SK-N-SH (cell line): Measurements from ENCODE around the gene DAP. TPM values are rescaled to one million over a fixed set of nuclear protein-coding genes. Genes with fewer than 3 reads are reported as not detected.

ENCODE experiments used
- CTCF ChIA-PET: fragments of 300-600, 350-600 bp; formaldehyde crosslinking; extraction: SDS; loops from one replicate; lab custom pipeline; 2021; lab: Yijun Ruan, JAX
- POLR2A ChIA-PET: fragments of 350-600 bp; sonication (Branson Sonifier 250); formaldehyde crosslinking; extraction: SDS; loops from one replicate; lab custom pipeline; 2020; ENCODE audit warnings: antibody characterized with exemption, inconsistent platforms; lab: Yijun Ruan, JAX
- DNase-seq: peaks from one replicate; pipeline ENCODE4 v3.0.0; 2012
- H2AFZ ChIP-seq: fragments of 200-600 bp; sonication (generic); 2 replicates; pipeline ENCODE4 v1.8.1; 2016; ENCODE audit warnings: antibody characterized with exemption, mild to moderate bottlenecking, low read depth
- H3F3A ChIP-seq: fragments of 200-600 bp; sonication (generic); replicated peaks from 2 replicates; pipeline ENCODE3; 2016; ENCODE audit warnings: antibody characterized with exemption, mild to moderate bottlenecking; ENCODE audit not compliant: insufficient read depth
- H3K27ac ChIP-seq, 2 experiments: fragments of 200-500 bp in 1 of 2; fragments of 200-600 bp in 1 of 2; sonication (Bioruptor generic) in 1 of 2; sonication (generic), shearing (Covaris generic) in 1 of 2; 2 replicates each; pipeline versions ENCODE4 v1.5.1 to v1.6.1; 2014 to 2016; ENCODE audit warnings: low read depth in 2 of 2, inconsistent platforms in 1 of 2, low read length in 1 of 2, mild to moderate bottlenecking in 1 of 2, mixed read lengths in 1 of 2
- H3K27me3 ChIP-seq: fragments of 200-600 bp; sonication (generic), shearing (Covaris generic); 2 replicates; pipeline ENCODE4 v1.6.1; 2016; ENCODE audit warnings: mixed run types; ENCODE audit not compliant: insufficient read depth
- H3K36me3 ChIP-seq, 2 experiments: fragments of 200-500 bp in 1 of 2; fragments of 200-600 bp in 1 of 2; sonication (Bioruptor generic) in 1 of 2; sonication (generic) in 1 of 2; replicated peaks in 1 of 2; 2 replicates each; pipeline versions ENCODE3 to v1.5.1; 2014 to 2016; ENCODE audit warnings: low read length in 1 of 2, mild to moderate bottlenecking in 1 of 2; ENCODE audit not compliant: insufficient read depth in 2 of 2, control insufficient read depth in 1 of 2
- H3K4me1 ChIP-seq, 2 experiments: fragments of 200-500 bp in 1 of 2; fragments of 200-600 bp in 1 of 2; sonication (Bioruptor generic) in 1 of 2; sonication (generic), shearing (Covaris generic) in 1 of 2; 2 replicates each; pipeline versions ENCODE4 v1.5.1 to v1.6.1; 2014 to 2016; ENCODE audit warnings: low read depth in 1 of 2, low read length in 1 of 2, mixed run types in 1 of 2; ENCODE audit not compliant: insufficient read depth in 2 of 2, control insufficient read depth in 1 of 2
- H3K4me2 ChIP-seq: fragments of 200-600 bp; sonication (generic), shearing (Covaris generic); 2 replicates; pipeline ENCODE4 v1.6.1; 2017; ENCODE audit warnings: mixed run types
- H3K4me3 ChIP-seq, 2 experiments: fragments of 200-500 bp in 1 of 2; fragments of 200-600 bp in 1 of 2; sonication (Bioruptor generic) in 1 of 2; sonication (generic), shearing (Covaris generic) in 1 of 2; 2 replicates each; pipeline versions ENCODE4 v1.5.1 to v1.8.1; 2014 to 2016; ENCODE audit warnings: low read depth in 2 of 2, inconsistent platforms in 1 of 2, low read length in 1 of 2, mild to moderate bottlenecking in 1 of 2, mixed read lengths in 1 of 2, moderate library complexity in 1 of 2
- H3K79me2 ChIP-seq: fragments of 200-600 bp; sonication (generic); 2 replicates; pipeline ENCODE4 v1.8.1; 2017; ENCODE audit warnings: mild to moderate bottlenecking; ENCODE audit not compliant: insufficient read depth
- H3K9ac ChIP-seq: fragments of 200-600 bp; sonication (generic); 2 replicates; pipeline ENCODE4 v1.6.1; 2017; ENCODE audit warnings: mixed run types
- H3K9me2 ChIP-seq: fragments of 200-600 bp; sonication (generic); 2 replicates; pipeline ENCODE4 v1.6.1; 2017; ENCODE audit warnings: mixed run types
- H3K9me3 ChIP-seq: fragments of 200-600 bp; sonication (generic); 2 replicates; pipeline ENCODE4 v1.6.1; 2017; ENCODE audit warnings: mixed run types, mild to moderate bottlenecking, moderate library complexity
- H4K20me1 ChIP-seq: fragments of 200-600 bp; sonication (generic); 2 replicates; pipeline ENCODE4 v1.6.1; 2017; ENCODE audit warnings: mild to moderate bottlenecking, mixed run types; ENCODE audit not compliant: insufficient read depth
- CHD2 ChIP-seq: fragments of 150-350 bp; IDR thresholded peaks from 2 replicates; pipeline ENCODE4 v1.6.1; 2018; ENCODE audit warnings: low read length; ENCODE audit not compliant: partially characterized antibody
- EP300 ChIP-seq, 2 experiments: IDR thresholded peaks; 2 replicates each; pipeline versions ENCODE4 v1.4.0 to v1.6.1; 2012; ENCODE audit warnings: borderline replicate concordance in 1 of 2, low read depth in 1 of 2, low read length in 1 of 2
- FOXJ3 ChIP-seq: sonication (generic); formaldehyde crosslinking; IDR thresholded peaks from 2 replicates; pipeline ENCODE4 v1.5.1; 2020; ENCODE audit warnings: mild to moderate bottlenecking, missing genetic modification reagents
- MEF2A ChIP-seq: IDR thresholded peaks from 2 replicates; pipeline ENCODE4 v1.4.0; 2012; ENCODE audit warnings: low read depth, borderline replicate concordance
- MXI1 ChIP-seq: IDR thresholded peaks from 2 replicates; pipeline ENCODE4 v1.6.1; 2012; ENCODE audit warnings: mild to moderate bottlenecking, low read depth, low read length, improper control_type of control experiment
- NRF1 ChIP-seq: IDR thresholded peaks from 2 replicates; pipeline ENCODE4 v1.6.1; 2012; ENCODE audit warnings: low read depth, mild to moderate bottlenecking, low read length
- PBX3 ChIP-seq: IDR thresholded peaks from 2 replicates; pipeline ENCODE4; 2012
- RAD21 ChIP-seq: IDR thresholded peaks from 2 replicates; pipeline ENCODE4 v1.6.1; 2012; ENCODE audit warnings: mild to moderate bottlenecking, low read length
- RCOR1 ChIP-seq: fragments of 150-350 bp; IDR thresholded peaks from 2 replicates; pipeline ENCODE4 v1.6.1; 2017; ENCODE audit warnings: antibody characterized with exemption, low read length
- RFX5 ChIP-seq: IDR thresholded peaks from 2 replicates; pipeline ENCODE4 v1.6.1; 2012; ENCODE audit warnings: mild to moderate bottlenecking, improper control_type of control experiment, low read length
- SIN3A ChIP-seq: IDR thresholded peaks from 2 replicates; pipeline ENCODE4 v1.6.1; 2012; ENCODE audit warnings: low read depth, mild to moderate bottlenecking, low read length, moderate library complexity, borderline replicate concordance
- SMC3 ChIP-seq: IDR thresholded peaks from 2 replicates; pipeline ENCODE4 v1.6.1; 2012; ENCODE audit warnings: low read depth, low read length, improper control_type of control experiment
- TAF1 ChIP-seq: IDR thresholded peaks from 2 replicates; pipeline ENCODE4 v1.6.1; 2012; ENCODE audit warnings: low read depth, mild to moderate bottlenecking, low read length, moderate library complexity, borderline replicate concordance
- TCF12 ChIP-seq: IDR thresholded peaks from 2 replicates; pipeline ENCODE4 v1.4.0; 2012
- TEAD4 ChIP-seq: IDR thresholded peaks from 2 replicates; pipeline ENCODE4 v1.4.0; 2012; ENCODE audit warnings: mild to moderate bottlenecking, borderline replicate concordance; ENCODE audit not compliant: insufficient read depth
- USF1 ChIP-seq: IDR thresholded peaks from 2 replicates; pipeline ENCODE4 v1.4.0; 2012; ENCODE audit warnings: low read depth, borderline replicate concordance
- YY1 ChIP-seq: IDR thresholded peaks from 2 replicates; pipeline ENCODE4 v1.4.0; 2012; ENCODE audit warnings: low read depth, mild to moderate bottlenecking
- ZBTB33 ChIP-seq: IDR thresholded peaks from 2 replicates; pipeline ENCODE4 v1.4.0; 2012; ENCODE audit warnings: low read depth, borderline replicate concordance
- WGBS: methylation state at CpG from one replicate; pipeline ENCODE4 v1.1.6; 2017; ENCODE audit warnings: low lambda C conversion rate; 5-methylcytosine and 5-hydroxymethylcytosine counted together
- polyA plus RNA-seq, 3 experiments: library from polyadenylated mRNA; depleted of rRNA; stranded (reverse); fragments of >200 nt; gene quantifications; 2 replicates each; pipeline ENCODE4 v1.2.3, GENCODE V29; 2012

Gene DAP
- polyA plus RNA-seq, 1 of the 3 experiments (the other 2 are of a cell fraction) = 78.2 TPM

GRCh38 chr5:10733426-10733825 is 27.6 kb downstream of the DAP start (continued):
- no peak for TF ChIP-seq MXI1
- TF ChIP-seq, all 33 proteins: peak for 0

- Histone ChIP-seq H3K36me3 (peaks cover 5 to 29% of the 10 kb centered on the region in 2 experiments), H3K9ac (no peak overlapping the region), H2AFZ (no peak overlapping the region), H3K4me2 (no peak overlapping the region), H3K27ac (no peak overlapping the region), H3F3A (peaks cover 8% of the 10 kb centered on the region), H3K9me2 (no peaks in the 10 kb centered on the region), H3K9me3 (no peaks in the 10 kb centered on the region), H3K4me1 (peaks cover 0 to 22% of the 10 kb centered on the region in 2 experiments; a peak in 1 of 4 replicates), H3K79me2 (peaks cover 30% of the 10 kb centered on the region), H3K4me3 (no peak overlapping the region), H4K20me1 (peaks cover 11% of the 10 kb centered on the region; the same call in 1 of the 2 replicates), H3K27me3 (no peaks in the 10 kb centered on the region)
- no peak for DNase-seq
- ChIA-PET CTCF (no interaction called here), POLR2A (no interaction called here)
- WGBS = 100% methylated on average over 1 of the region's 1 CpG
- TF ChIP-seq USF1 = no peak
- no peak for TF ChIP-seq PBX3
- no peak for TF ChIP-seq RCOR1
- no peak for TF ChIP-seq ZBTB33
- no peak for TF ChIP-seq NRF1
- no peak for TF ChIP-seq TCF12
- TF ChIP-seq RFX5 = no peak
- TF ChIP-seq YY1 = no peak
- no peak for TF ChIP-seq TAF1
- TF ChIP-seq CHD2 = no peak
- TF ChIP-seq TEAD4 = no peak
- no peak for TF ChIP-seq MEF2A
Observed at GRCh38 chr5:10731913-10732312, 29.1 kb downstream of the DAP start.

GRCh38 chr5:10730043-10730351 is 31.0 kb downstream of the DAP start:
- H4K20me1 ChIP-seq = no peaks in the 10 kb centered on the region

More at GRCh38 chr5:10730043-10730351, 31.0 kb downstream of the DAP start:
- Histone ChIP-seq H3K27ac (no peak overlapping the region), H3K9ac (no peak overlapping the region), H2AFZ (no peak overlapping the region), H3K4me2 (no peak overlapping the region), H3K9me2 (no peaks in the 10 kb centered on the region), H3K36me3 (peaks cover 5 to 27% of the 10 kb centered on the region in 2 experiments), H3K4me3 (no peak overlapping the region), H3K9me3 (no peaks in the 10 kb centered on the region), H3F3A (peaks cover 24% of the 10 kb centered on the region), H3K4me1 (peaks cover 7 to 11% of the 10 kb centered on the region in 2 experiments; a peak in 2 of 4 replicates), H3K79me2 (peaks cover 17% of the 10 kb centered on the region), H3K27me3 (no peaks in the 10 kb centered on the region)
- no peak for TF ChIP-seq FOXJ3 (CRISPR knock-in tag)
- no peak for TF ChIP-seq EP300 (IDR thresholded peaks at IDR 0.05; ENCODE audit: borderline replicate concordance in 1 of 2, low read depth in 1 of 2, low read length in 1 of 2)
- TF ChIP-seq RAD21 = no peak
- TF ChIP-seq TEAD4 = no peak
- no peak for TF ChIP-seq USF1
- no peak for TF ChIP-seq RCOR1
- no peak for TF ChIP-seq YY1
- no peak for TF ChIP-seq SMC3
- no peak for TF ChIP-seq MEF2A
- TF ChIP-seq SIN3A = no peak
- DNase-seq = no peak
- ChIA-PET CTCF (interaction anchor here (0.8 kb wide), 1 partner anchor 20 kb away, joined by 3 read pairs; no protein-coding TSS in a partner anchor), POLR2A (no interaction called here)
- 100% methylated on average over 4 of the region's 4 CpGs for WGBS
